ENCODE results near the gene MIS18BP1. TPM values are rescaled to one million over a fixed set of nuclear protein-coding genes. Genes with fewer than 3 reads are reported as not detected.

The MIS18BP1 gene
- total RNA-seq, 2 donors from 2014 or later: 6.1 to 10.4 TPM

DNA sequence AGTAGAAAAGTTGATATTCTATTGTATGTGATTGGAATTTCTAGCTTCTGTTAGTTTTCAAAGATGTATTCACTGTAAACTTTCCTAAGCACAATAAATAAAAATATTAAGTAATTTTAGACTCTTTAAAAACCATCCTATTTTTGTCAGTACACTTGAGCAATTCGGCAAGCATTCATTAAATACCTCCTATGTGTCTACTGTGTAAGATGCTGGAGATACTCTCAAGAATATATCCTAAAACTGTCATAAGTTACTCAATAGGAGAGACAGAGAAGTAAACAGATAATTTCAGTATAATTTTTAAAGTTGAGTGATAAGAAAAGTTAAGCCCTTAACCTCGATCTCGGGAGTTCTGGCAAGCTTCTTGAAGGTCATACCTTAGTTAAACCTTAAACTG, 71.2 kb downstream of the MIS18BP1 start:
- Histone ChIP-seq H3K36me3 (no peaks in the 10 kb centered on the region), H3K4me3 (no peak overlapping the region), H3K27me3 (no peaks in the 10 kb centered on the region), H3K27ac (no peak overlapping the region), H3K4me1 (no peaks in the 10 kb centered on the region), H3K9me3 (no peaks in the 10 kb centered on the region)
- TF ChIP-seq, protein P1, sequence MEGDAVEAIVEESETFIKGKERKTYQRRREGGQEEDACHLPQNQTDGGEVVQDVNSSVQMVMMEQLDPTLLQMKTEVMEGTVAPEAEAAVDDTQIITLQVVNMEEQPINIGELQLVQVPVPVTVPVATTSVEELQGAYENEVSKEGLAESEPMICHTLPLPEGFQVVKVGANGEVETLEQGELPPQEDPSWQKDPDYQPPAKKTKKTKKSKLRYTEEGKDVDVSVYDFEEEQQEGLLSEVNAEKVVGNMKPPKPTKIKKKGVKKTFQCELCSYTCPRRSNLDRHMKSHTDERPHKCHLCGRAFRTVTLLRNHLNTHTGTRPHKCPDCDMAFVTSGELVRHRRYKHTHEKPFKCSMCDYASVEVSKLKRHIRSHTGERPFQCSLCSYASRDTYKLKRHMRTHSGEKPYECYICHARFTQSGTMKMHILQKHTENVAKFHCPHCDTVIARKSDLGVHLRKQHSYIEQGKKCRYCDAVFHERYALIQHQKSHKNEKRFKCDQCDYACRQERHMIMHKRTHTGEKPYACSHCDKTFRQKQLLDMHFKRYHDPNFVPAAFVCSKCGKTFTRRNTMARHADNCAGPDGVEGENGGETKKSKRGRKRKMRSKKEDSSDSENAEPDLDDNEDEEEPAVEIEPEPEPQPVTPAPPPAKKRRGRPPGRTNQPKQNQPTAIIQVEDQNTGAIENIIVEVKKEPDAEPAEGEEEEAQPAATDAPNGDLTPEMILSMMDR (IDR thresholded peaks at IDR 0.05): no peak
- DNase-seq (ENCODE audit: low spot score): no peak

DNA sequence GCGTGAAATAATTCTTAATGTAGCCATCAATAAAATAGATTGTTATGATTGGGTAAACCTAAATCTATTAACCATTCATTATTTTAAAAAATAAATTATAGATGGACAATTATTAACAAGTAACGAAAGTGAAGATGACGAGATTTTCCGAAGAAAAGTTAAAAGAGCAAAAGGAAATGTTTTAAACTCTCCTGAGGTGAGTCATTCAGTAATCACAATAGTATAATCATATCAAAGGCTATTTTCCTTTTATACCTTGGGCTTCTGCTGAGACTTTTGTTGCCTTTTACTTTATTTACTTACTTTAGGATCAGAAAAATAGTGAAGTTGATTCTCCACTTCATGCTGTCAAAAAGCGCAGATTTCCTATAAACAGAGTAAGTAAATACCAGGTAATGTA, 71.7 kb downstream of the MIS18BP1 start:
- Histone ChIP-seq H3K9me3 (no peaks in the 10 kb centered on the region), H3K4me1 (no peaks in the 10 kb centered on the region), H3K27me3 (no peaks in the 10 kb centered on the region), H3K36me3 (no peaks in the 10 kb centered on the region), H3K4me3 (no peak overlapping the region), H3K27ac (no peak overlapping the region)
- no peak for DNase-seq (ENCODE audit: low spot score)
- TF ChIP-seq, protein P1 (IDR thresholded peaks at IDR 0.05): no peak

DNA sequence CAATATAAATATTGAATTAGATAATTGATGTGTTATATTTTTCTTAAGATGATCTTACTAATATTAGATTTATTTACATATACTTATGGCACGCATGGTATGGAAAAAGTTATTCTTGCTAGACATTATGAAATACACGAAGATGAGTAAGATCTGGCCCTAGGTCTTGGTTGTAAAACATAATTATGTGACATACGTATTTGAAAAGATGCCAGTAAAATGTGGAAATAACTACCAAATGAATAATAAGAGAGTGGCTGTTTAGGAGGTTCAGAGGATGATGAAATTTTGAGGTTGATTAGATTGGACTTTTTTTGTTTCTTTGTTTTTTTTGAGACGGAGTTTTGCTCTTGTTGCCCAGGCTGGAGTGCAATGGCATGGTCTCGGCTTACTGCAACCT, 75.9 kb downstream of the MIS18BP1 start:
- Histone ChIP-seq H3K9me3 (no peaks in the 10 kb centered on the region), H3K4me3 (no peak overlapping the region), H3K36me3 (no peaks in the 10 kb centered on the region), H3K27me3 (no peaks in the 10 kb centered on the region), H3K27ac (no peak overlapping the region), H3K4me1 (no peaks in the 10 kb centered on the region)
- no peak for DNase-seq (ENCODE audit: low spot score)
- TF ChIP-seq, protein P1 (IDR thresholded peaks at IDR 0.05): no peak

DNA sequence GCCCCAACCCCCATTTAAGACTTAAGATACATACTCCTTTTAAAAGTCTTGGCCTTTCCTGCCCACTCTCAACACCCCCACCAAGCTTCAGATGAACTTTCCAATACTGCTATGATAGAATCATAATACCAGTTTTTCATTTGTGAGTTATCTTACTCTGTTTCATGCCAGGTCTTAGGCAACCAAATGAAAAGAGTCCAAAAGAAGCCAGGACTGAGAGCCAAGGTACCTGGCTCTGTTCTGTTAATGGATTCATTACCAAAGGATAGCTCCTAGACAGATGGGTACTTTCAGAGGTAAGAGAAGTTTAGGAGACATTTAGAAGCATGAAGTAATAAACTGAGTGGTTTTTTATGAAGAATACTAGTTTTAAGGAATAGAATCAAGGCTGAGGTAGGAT, 83.1 kb downstream of the MIS18BP1 start:
- Histone ChIP-seq H3K27ac (no peak overlapping the region), H3K27me3 (no peaks in the 10 kb centered on the region), H3K4me1 (no peaks in the 10 kb centered on the region), H3K36me3 (peaks cover 2% of the 10 kb centered on the region), H3K4me3 (no peak overlapping the region), H3K9me3 (no peaks in the 10 kb centered on the region)
- TF ChIP-seq, protein P1 (IDR thresholded peaks at IDR 0.05): no peak
- DNase-seq (ENCODE audit: low spot score): no peak

DNA sequence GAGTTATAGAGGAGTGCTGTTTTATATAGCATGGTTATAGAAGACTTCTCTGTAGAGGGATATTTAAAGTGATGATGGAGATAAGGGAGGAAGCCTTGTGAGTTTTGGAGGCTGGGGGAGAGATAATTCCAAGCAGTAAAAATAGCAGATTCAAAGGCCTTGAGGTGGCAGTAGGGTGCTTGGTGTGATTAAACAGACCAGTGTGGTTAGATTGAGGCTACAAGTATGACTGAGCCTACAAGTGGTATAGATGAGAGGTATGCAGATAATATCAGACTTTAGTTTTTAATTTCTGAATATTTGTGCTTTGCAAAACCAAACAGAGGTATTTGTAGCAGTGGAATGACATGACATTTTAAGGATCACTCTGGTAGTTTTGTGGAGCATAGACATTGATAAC, 96.9 kb downstream of the MIS18BP1 start:
- Histone ChIP-seq H3K36me3 (no peaks in the 10 kb centered on the region), H3K4me1 (no peaks in the 10 kb centered on the region), H3K9me3 (no peaks in the 10 kb centered on the region), H3K4me3 (no peak overlapping the region), H3K27me3 (no peaks in the 10 kb centered on the region), H3K27ac (no peak overlapping the region)
- TF ChIP-seq, protein P1 (IDR thresholded peaks at IDR 0.05): no peak
- no peak for DNase-seq (ENCODE audit: low spot score)

Other genes starting within 250 kb of the MIS18BP1 start
- gene PRPF39, start 169.1 kb downstream of the MIS18BP1 start, total RNA-seq: 1 to 10 TPM; 7.8 to 8.0 TPM
- gene FKBP3, start 118.7 kb downstream of the MIS18BP1 start, total RNA-seq: 10 to 100 TPM; 45.5 to 72.3 TPM
- gene FANCM, start 117.3 kb downstream of the MIS18BP1 start, total RNA-seq: 1 to 10 TPM; 1.9 to 3.9 TPM

Data from right atrium auricular region (tissue), 2 donors.